ENCODE results near the gene SCUBE2. TPM values are rescaled to one million over a fixed set of nuclear protein-coding genes. Genes with fewer than 3 reads are reported as not detected.

Gene SCUBE2
- total RNA-seq, 2 experiments from 2014 or later, result not detected

DNA sequence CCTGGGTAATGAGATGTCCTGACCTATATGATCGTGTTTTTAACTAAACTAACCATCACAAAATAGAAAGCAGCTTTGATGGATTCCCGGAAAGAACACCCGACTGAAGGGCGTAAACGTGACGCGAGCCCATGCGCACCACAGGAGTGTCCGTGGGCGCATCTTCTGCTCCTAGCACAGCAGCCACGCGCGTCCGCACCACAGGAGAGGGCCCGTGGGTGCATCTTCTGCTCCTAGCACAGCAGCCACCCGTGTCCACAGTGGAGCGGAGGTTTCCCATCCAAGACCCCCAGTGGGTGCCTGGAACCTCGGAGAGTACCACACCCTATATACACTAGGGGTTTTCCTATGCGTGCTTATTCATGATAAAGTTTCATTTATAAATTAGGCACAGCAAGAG, 51.5 kb downstream of the SCUBE2 start:
- ChIA-PET POLR2A (no interaction called here), CTCF (interaction anchor here (0.8 kb wide), 1 partner anchor 23 kb away, joined by 3 read pairs; no protein-coding TSS in a partner anchor)
- Mint-ChIP-seq H3K4me1 (no peaks in the 10 kb centered on the region), H3K4me3 (no peak overlapping the region), H3K27ac (no peak overlapping the region), H3K27me3 (peaks cover 8% of the 10 kb centered on the region), H3K9me3 (ENCODE audit: low read depth) (no peaks in the 10 kb centered on the region), H3K36me3 (ENCODE audit: low read depth) (no peaks in the 10 kb centered on the region)
- ATAC-seq (no peak), DNase-seq (no peak)
- intact Hi-C loops (cut with DNase I, micrococcal nuclease), result no loop called here

- intact Hi-C loops (cut with DNase I, micrococcal nuclease), result no loop called here
- POLR2A ChIA-PET, result no interaction called here
- CTCF ChIA-PET, result interaction anchor here (0.8 to 1.2 kb wide), 3 partner anchors 23 to 235 kb away, joined by 3 to 5 read pairs (median 3); no protein-coding TSS in a partner anchor
These were observed 52.2 kb downstream of the SCUBE2 start for GRCh38 chr11:9039198-9039597.

DNA sequence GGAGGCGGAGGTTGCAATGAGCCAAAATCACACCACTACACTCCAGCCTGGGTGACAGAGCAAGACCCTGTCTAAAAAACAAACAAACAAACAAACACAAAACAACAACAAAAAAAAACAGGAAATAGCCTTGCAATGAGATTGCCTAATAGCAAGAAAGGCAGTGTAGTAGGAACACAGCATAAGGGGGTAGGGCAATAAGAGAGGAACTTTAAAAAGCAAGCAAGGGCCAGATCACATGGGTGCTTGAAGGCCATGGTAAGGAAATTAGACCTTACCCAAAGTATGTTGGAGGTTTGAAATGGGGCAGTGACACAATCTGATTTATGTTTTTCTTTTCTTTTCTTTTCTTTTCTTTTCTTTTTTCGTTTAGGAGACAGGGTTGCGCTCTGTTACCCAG, 52.9 kb downstream of the SCUBE2 start:
- no peaks in the 10 kb centered on the region for H3K9me3 Mint-ChIP-seq (ENCODE audit: low read depth)
- ChIA-PET POLR2A (no interaction called here), CTCF (interaction anchor here (0.8 to 1.2 kb wide), 3 partner anchors 23 to 234 kb away, joined by 3 to 5 read pairs (median 3); no protein-coding TSS in a partner anchor)
- H3K27ac Mint-ChIP-seq, result no peak overlapping the region
- DNase-seq, result no peak
- no peaks in the 10 kb centered on the region for H3K36me3 Mint-ChIP-seq (ENCODE audit: low read depth)
- intact Hi-C loops (cut with DNase I, micrococcal nuclease), result no loop called here
- H3K27me3 Mint-ChIP-seq, result peaks cover 8% of the 10 kb centered on the region
- no peak for ATAC-seq
- H3K4me1 Mint-ChIP-seq, result no peaks in the 10 kb centered on the region
- no peak overlapping the region for H3K4me3 Mint-ChIP-seq

More at GRCh38 chr11:9039198-9039597, 52.2 kb downstream of the SCUBE2 start:
- H3K4me1 Mint-ChIP-seq, result no peaks in the 10 kb centered on the region
- peaks cover 8% of the 10 kb centered on the region for H3K27me3 Mint-ChIP-seq
- no peaks in the 10 kb centered on the region for H3K9me3 Mint-ChIP-seq (ENCODE audit: low read depth)
- ATAC-seq, result no peak
- DNase-seq, result no peak
- no peak overlapping the region for H3K27ac Mint-ChIP-seq
- no peaks in the 10 kb centered on the region for H3K36me3 Mint-ChIP-seq (ENCODE audit: low read depth)
- no peak overlapping the region for H3K4me3 Mint-ChIP-seq

- peaks cover 8% of the 10 kb centered on the region for H3K27me3 Mint-ChIP-seq
- CTCF ChIA-PET, result interaction anchor here (1.0 to 1.2 kb wide), 2 partner anchors 22 to 31 kb away, joined by 3 read pairs; no protein-coding TSS in a partner anchor
- POLR2A ChIA-PET, result no interaction called here
- DNase-seq, result no peak
- H3K27ac Mint-ChIP-seq, result no peak overlapping the region
- no peak for ATAC-seq
- no peaks in the 10 kb centered on the region for H3K4me1 Mint-ChIP-seq
- intact Hi-C loops (cut with DNase I, micrococcal nuclease), result no loop called here
- no peaks in the 10 kb centered on the region for H3K36me3 Mint-ChIP-seq (ENCODE audit: low read depth)
- H3K4me3 Mint-ChIP-seq, result no peak overlapping the region
- H3K9me3 Mint-ChIP-seq (ENCODE audit: low read depth), result no peaks in the 10 kb centered on the region
These were observed 53.4 kb downstream of the SCUBE2 start for GRCh38 chr11:9037963-9038362.

- Mint-ChIP-seq H3K27me3 (peaks cover 8% of the 10 kb centered on the region), H3K36me3 (ENCODE audit: low read depth) (no peaks in the 10 kb centered on the region)
- CTCF ChIA-PET, result interaction anchor here (1.0 to 1.5 kb wide), 2 partner anchors 22 to 31 kb away, joined by 3 to 5 read pairs; no protein-coding TSS in a partner anchor
These were observed 54.2 kb downstream of the SCUBE2 start for GRCh38 chr11:9037046-9037780.

GRCh38 chr11:9030601-9031000, 60.8 kb downstream of the SCUBE2 start:
- intact Hi-C loops (cut with DNase I, micrococcal nuclease), result no loop called here
- Mint-ChIP-seq H3K36me3 (ENCODE audit: low read depth) (no peaks in the 10 kb centered on the region), H3K4me3 (no peak overlapping the region), H3K4me1 (no peaks in the 10 kb centered on the region), H3K27ac (no peak overlapping the region), H3K9me3 (ENCODE audit: low read depth) (no peaks in the 10 kb centered on the region), H3K27me3 (no peaks in the 10 kb centered on the region)
- ChIA-PET POLR2A (no interaction called here), CTCF (interaction anchor here (5.8 kb wide), 1 partner anchor 15 kb away, joined by 33 read pairs; no protein-coding TSS in a partner anchor)
- no peak for ATAC-seq
- no peak for DNase-seq

More at GRCh38 chr11:9037046-9037780, 54.2 kb downstream of the SCUBE2 start:
- Mint-ChIP-seq H3K9me3 (ENCODE audit: low read depth) (no peaks in the 10 kb centered on the region), H3K4me1 (no peaks in the 10 kb centered on the region), H3K27ac (no peak overlapping the region), H3K4me3 (no peak overlapping the region)
- POLR2A ChIA-PET, result interaction anchor here (0.6 kb wide), 1 partner anchor 1377 kb away, joined by 3 read pairs; no protein-coding TSS in a partner anchor
- no peak for ATAC-seq
- no peak for DNase-seq
- intact Hi-C loops (cut with DNase I, micrococcal nuclease), result no loop called here

- ChIA-PET CTCF (interaction anchor here (0.6 to 5.8 kb wide), 2 partner anchors 14 to 519 kb away, joined by 3 to 33 read pairs; no protein-coding TSS in a partner anchor), POLR2A (no interaction called here)
- Mint-ChIP-seq H3K27me3 (peaks cover 2% of the 10 kb centered on the region), H3K4me1 (no peaks in the 10 kb centered on the region), H3K36me3 (ENCODE audit: low read depth) (no peaks in the 10 kb centered on the region), H3K4me3 (no peak overlapping the region), H3K9me3 (ENCODE audit: low read depth) (no peaks in the 10 kb centered on the region), H3K27ac (no peak overlapping the region)
- intact Hi-C loops (cut with DNase I, micrococcal nuclease), result no loop called here
- no peak for DNase-seq
- no peak for ATAC-seq
These were observed 62.0 kb downstream of the SCUBE2 start for GRCh38 chr11:9029422-9029821.

- intact Hi-C loops (cut with DNase I, micrococcal nuclease), result no loop called here
- H3K4me1 Mint-ChIP-seq, result no peaks in the 10 kb centered on the region
- ATAC-seq (no peak), DNase-seq (no peak)
- H3K4me3 Mint-ChIP-seq, result no peak overlapping the region
- ChIA-PET POLR2A (no interaction called here), CTCF (interaction anchor here (0.6 to 5.8 kb wide), 2 partner anchors 13 to 520 kb away, joined by 3 to 33 read pairs; no protein-coding TSS in a partner anchor)
- H3K36me3 Mint-ChIP-seq (ENCODE audit: low read depth), result no peaks in the 10 kb centered on the region
- no peaks in the 10 kb centered on the region for H3K9me3 Mint-ChIP-seq (ENCODE audit: low read depth)
- peaks cover 3% of the 10 kb centered on the region for H3K27me3 Mint-ChIP-seq
- no peak overlapping the region for H3K27ac Mint-ChIP-seq
These were observed 62.8 kb downstream of the SCUBE2 start for GRCh38 chr11:9028581-9028980.

DNA sequence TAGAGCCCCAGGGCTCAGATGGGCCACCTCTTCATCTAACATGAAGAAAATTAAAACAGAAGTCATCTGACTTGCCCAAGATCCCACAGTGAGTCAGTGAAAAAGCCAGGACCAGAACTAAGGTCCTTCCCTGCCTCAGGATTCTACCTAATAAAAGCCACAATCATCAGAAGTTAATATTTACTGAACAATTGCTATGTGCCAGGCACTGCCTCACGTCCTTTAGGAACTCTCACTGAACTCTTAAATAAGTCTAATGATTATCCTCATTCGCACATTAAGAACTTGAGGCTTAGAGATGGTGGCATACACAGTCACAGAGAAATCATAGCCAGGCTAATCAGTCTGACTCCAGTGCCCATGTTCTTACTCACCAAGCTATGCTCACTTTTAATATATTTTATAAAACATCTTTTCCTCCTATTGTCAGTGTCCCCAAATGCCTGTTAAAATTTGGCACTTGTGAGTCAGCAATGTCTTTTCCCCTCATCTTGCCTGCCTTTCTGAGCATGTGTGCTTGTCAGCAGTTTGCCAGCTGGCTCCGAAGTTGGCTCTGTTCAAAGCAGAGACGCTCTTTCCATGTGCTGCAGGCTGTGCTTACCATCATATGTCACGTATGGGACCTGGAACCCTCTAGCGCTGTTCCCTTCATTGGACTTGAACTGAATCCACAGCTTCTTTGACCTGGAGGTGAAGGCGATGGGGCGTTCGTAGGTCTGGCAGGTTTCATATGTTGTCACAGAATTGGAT, 66.1 kb downstream of the SCUBE2 start:
- ChIA-PET CTCF (interaction anchor here (0.6 to 1.2 kb wide), 6 partner anchors 9 to 349 kb away, joined by 3 to 5 read pairs (median 3); no protein-coding TSS in a partner anchor), POLR2A (no interaction called here)
- Mint-ChIP-seq H3K9me3 (ENCODE audit: low read depth) (no peaks in the 10 kb centered on the region), H3K36me3 (ENCODE audit: low read depth) (no peaks in the 10 kb centered on the region), H3K4me3 (no peak overlapping the region), H3K27ac (no peak overlapping the region), H3K4me1 (no peaks in the 10 kb centered on the region), H3K27me3 (peaks cover 11% of the 10 kb centered on the region)
- intact Hi-C loops (cut with DNase I, micrococcal nuclease), result no loop called here
- no peak for DNase-seq
- no peak for ATAC-seq

DNA sequence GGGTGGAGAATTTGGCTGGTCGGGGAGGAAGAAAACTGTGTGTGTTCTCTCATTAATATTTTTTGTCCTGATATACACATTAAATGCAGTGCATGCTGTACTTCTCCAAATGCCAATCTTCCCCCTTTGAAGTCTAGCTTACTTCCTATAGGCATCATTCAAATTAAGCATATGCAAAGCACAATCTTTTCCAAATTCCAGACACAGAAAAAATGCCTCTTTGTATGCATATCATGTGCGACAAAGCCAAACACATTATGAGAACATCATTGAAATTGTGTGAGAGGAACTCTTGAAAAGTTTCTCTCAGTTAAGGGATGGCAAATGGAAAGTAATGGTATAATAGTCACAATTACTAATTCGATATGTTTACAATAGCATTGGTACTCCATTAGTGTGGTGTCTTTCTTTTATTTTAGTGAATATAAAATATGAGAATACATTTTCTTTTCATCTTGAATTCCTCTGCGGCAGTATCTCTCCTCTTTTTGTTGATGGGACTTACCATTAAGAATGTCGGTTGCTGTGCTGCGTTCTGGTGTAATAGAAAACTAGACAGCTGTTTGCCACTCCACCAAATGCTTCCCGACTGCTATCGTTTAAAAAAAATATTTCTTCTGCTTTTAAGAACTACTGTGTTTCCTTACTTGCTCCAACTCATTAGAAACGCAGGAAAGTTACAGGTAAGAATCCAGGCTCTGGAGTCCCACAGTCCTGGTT, 68.3 kb downstream of the SCUBE2 start:
- no peaks in the 10 kb centered on the region for H3K9me3 Mint-ChIP-seq (ENCODE audit: low read depth)
- H3K36me3 Mint-ChIP-seq (ENCODE audit: low read depth), result no peaks in the 10 kb centered on the region
- CTCF ChIA-PET, result interaction anchor here (0.6 to 1.2 kb wide), 5 partner anchors 12 to 137 kb away, joined by 3 to 8 read pairs (median 3); no protein-coding TSS in a partner anchor
- no peaks in the 10 kb centered on the region for H3K4me1 Mint-ChIP-seq
- no peak for DNase-seq
- POLR2A ChIA-PET, result no interaction called here
- intact Hi-C loops (cut with DNase I, micrococcal nuclease), result no loop called here
- no peak overlapping the region for H3K27ac Mint-ChIP-seq
- no peak for ATAC-seq
- peaks cover 11% of the 10 kb centered on the region for H3K27me3 Mint-ChIP-seq
- H3K4me3 Mint-ChIP-seq, result no peak overlapping the region

DNA sequence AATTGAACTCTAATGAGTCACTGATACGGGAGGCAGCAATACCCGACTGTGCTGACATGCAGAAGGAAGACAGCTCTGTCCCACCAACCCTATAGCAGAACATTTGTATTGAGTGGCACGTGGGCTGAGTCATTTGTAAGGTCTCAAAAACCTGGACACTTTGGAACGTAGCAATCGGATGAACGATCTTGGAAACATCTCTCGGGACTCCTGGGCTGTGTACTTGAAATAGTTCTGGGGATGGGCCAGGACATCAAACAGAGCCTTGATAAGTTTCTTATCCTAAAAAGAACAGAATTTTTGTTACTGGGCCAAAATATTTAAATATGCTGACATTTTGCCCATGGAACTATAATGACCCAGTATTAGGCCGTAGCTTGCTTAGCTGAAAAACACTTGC, 70.5 kb downstream of the SCUBE2 start:
- no peak overlapping the region for H3K4me3 Mint-ChIP-seq
- peaks cover 18% of the 10 kb centered on the region for H3K4me1 Mint-ChIP-seq
- H3K27me3 Mint-ChIP-seq, result peaks cover 11% of the 10 kb centered on the region
- H3K36me3 Mint-ChIP-seq (ENCODE audit: low read depth), result no peaks in the 10 kb centered on the region
- ATAC-seq (no peak), DNase-seq (no peak)
- intact Hi-C loops (cut with DNase I, micrococcal nuclease), result no loop called here
- H3K27ac Mint-ChIP-seq, result no peak overlapping the region
- H3K9me3 Mint-ChIP-seq (ENCODE audit: low read depth), result no peaks in the 10 kb centered on the region
- ChIA-PET POLR2A (no interaction called here), CTCF (no interaction called here)
